Measurements from ENCODE around the gene CAPN8.

The CAPN8 gene

GRCh38 chr1:223622132-223622842 is 43.2 kb downstream of the CAPN8 start:
- no peaks in the 10 kb centered on the region for H3K36me3 Mint-ChIP-seq (ENCODE audit: low read depth)
- H3K4me1 Mint-ChIP-seq, result no peaks in the 10 kb centered on the region
- no peaks in the 10 kb centered on the region for H3K9me3 Mint-ChIP-seq

DNA sequence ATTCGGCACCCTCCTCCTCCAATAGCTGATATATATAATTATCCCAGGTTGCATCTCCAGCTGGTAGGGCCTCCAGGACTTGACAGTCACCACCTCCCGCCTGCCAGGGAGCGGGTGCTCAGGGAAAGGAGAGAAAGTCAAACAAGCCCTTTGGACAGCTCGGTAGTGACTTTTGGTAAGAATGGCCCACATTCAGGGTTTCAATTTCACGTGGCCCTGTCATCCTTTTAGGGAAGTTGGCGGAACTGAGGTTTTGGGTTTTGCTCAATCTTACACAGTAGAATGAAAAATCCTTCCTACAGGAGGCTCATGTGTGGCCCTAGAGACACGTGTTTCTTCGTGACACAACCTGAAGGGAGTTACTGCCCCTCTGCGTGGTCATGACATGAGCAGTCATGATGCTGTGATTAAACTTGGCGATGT is 44.2 kb downstream of the CAPN8 start:
- Mint-ChIP-seq H3K9me3 (no peaks in the 10 kb centered on the region), H3K4me1 (no peaks in the 10 kb centered on the region), H3K27ac (no peak overlapping the region), H3K4me3 (no peak overlapping the region), H3K27me3 (no peaks in the 10 kb centered on the region), H3K36me3 (ENCODE audit: low read depth) (no peaks in the 10 kb centered on the region)
- ATAC-seq, result peak; percentile 24
- no peak for DNase-seq

More at GRCh38 chr1:223622132-223622842, 43.2 kb downstream of the CAPN8 start:
- no peak for ATAC-seq
- no peaks in the 10 kb centered on the region for H3K27me3 Mint-ChIP-seq
- no peak overlapping the region for H3K27ac Mint-ChIP-seq
- DNase-seq, result no peak
- H3K4me3 Mint-ChIP-seq, result no peak overlapping the region

- no peak overlapping the region for H3K4me3 Mint-ChIP-seq
- no peaks in the 10 kb centered on the region for H3K9me3 Mint-ChIP-seq
- H3K27me3 Mint-ChIP-seq, result no peaks in the 10 kb centered on the region
- H3K27ac Mint-ChIP-seq, result no peak overlapping the region
- no peaks in the 10 kb centered on the region for H3K4me1 Mint-ChIP-seq
- H3K36me3 Mint-ChIP-seq (ENCODE audit: low read depth), result no peaks in the 10 kb centered on the region
- ATAC-seq, result no peak
- no peak for DNase-seq
Measured at GRCh38 chr1:223620297-223620897, 45.1 kb downstream of the CAPN8 start.

DNA sequence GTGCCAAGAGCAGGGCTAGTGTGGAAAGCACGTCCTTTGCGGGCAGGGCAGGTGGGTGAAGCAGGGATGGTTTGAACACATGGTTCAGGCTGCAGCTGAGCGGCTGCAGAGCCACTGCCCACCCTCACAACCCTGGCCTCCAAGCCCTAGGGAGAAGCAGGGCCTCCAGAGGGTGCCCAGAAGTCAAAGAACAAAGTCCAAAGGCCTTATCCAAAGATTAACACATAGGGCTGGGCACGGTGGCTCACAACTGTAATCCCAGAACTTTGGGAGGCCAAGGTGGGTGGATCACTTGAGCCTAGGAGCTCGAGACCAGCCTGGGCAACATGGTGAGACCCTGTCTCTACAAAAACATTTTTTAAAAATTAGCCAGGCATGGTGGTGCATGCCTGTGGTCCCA is 46.8 kb downstream of the CAPN8 start:
- Mint-ChIP-seq H3K27ac (no peak overlapping the region), H3K4me3 (no peak overlapping the region)

DNA sequence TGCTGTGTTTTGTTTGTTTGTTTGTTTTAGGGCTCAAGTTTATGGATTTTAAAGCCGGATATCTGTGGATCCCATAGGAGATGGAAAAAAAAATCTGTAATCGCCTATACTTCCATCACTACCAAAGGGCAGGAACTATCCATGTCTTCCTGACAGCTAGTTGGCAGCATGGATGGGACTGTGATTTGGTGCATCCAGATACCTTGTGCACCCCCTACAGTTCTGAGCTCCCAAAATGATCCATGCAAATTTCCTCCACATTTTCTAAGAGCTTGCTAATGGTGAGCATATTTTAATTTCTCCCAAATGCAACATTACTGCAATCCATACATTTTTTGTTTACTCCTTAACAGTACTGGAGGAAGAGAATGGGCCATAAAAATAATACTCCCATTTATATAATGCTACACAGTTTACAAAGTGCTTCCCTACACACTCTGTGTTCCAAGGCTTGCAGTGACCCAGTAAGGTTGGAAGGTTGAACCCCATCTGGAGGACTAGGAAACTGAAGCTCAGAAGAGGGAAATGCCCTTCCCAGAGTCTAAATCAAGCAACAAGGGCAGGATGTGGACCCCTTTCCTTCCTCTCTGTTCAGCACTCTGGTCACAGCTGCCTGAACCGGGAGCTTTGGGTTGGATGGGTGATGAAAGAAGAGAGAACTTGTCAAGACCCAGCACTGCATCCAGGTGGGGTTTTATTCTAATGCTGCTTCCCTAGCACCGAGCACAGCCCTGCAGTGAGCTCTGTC is 48.0 kb downstream of the CAPN8 start:
- Mint-ChIP-seq H3K27me3 (no peaks in the 10 kb centered on the region), H3K9me3 (no peaks in the 10 kb centered on the region), H3K4me1 (no peaks in the 10 kb centered on the region), H3K27ac (no peak overlapping the region), H3K4me3 (no peak overlapping the region), H3K36me3 (ENCODE audit: low read depth) (no peaks in the 10 kb centered on the region)
- ATAC-seq (no peak), DNase-seq (no peak)

More for the DNA sequence above, 46.8 kb downstream of the CAPN8 start:
- Mint-ChIP-seq H3K4me1 (no peaks in the 10 kb centered on the region), H3K36me3 (ENCODE audit: low read depth) (no peaks in the 10 kb centered on the region), H3K9me3 (no peaks in the 10 kb centered on the region), H3K27me3 (no peaks in the 10 kb centered on the region)
- ATAC-seq (no peak), DNase-seq (no peak)

DNA sequence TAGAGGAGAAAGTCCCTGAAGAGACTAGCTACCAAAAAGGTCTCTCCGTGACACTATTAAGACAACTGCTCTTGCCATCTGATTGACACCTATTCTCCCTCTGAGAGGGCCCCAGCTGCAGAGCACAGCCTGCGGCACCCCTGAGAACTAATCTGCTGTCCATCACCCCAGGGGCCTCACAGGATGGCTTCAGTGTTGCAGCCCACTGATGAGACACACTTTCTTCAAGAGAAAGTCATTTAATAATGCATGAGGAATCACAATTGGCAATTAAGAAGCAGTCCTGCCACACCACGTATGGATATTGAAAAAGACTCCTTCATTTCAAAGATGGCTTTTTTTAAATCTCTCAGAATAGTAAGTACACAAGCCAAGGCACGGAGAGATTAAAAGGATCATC is 48.9 kb downstream of the CAPN8 start:
- DNase-seq, result no peak
- no peaks in the 10 kb centered on the region for H3K9me3 Mint-ChIP-seq
- no peaks in the 10 kb centered on the region for H3K27me3 Mint-ChIP-seq
- no peak for ATAC-seq
- no peak overlapping the region for H3K27ac Mint-ChIP-seq
- H3K4me3 Mint-ChIP-seq, result no peak overlapping the region
- no peaks in the 10 kb centered on the region for H3K4me1 Mint-ChIP-seq
- H3K36me3 Mint-ChIP-seq (ENCODE audit: low read depth), result no peaks in the 10 kb centered on the region

DNA sequence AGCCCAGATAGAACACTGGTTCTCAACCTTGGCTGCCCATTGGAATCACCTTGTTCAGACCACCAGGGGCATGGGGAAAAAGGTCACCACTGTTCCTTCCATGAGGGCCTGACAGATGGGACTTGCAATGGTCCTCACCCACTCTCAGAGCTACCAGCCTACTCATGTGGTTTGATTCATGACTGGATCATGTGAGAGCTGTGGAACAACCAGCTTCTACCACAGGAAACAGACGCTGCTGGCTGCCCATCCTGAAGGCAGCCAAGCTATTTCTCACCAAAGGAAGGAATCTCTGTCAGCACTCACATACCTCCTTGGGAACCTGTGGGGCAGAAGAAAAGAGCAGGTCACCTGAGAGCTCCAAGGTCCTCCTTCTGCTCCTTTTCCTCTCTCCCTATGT is 53.6 kb downstream of the CAPN8 start:
- no peak for DNase-seq
- H3K4me1 Mint-ChIP-seq, result no peaks in the 10 kb centered on the region
- no peak overlapping the region for H3K4me3 Mint-ChIP-seq
- no peaks in the 10 kb centered on the region for H3K36me3 Mint-ChIP-seq (ENCODE audit: low read depth)
- no peak for ATAC-seq
- H3K27ac Mint-ChIP-seq, result no peak overlapping the region
- no peaks in the 10 kb centered on the region for H3K9me3 Mint-ChIP-seq
- H3K27me3 Mint-ChIP-seq, result no peaks in the 10 kb centered on the region

GRCh38 chr1:223609977-223610376 is 55.5 kb downstream of the CAPN8 start:
- DNase-seq, result no peak
- Mint-ChIP-seq H3K4me3 (no peak overlapping the region), H3K36me3 (ENCODE audit: low read depth) (no peaks in the 10 kb centered on the region), H3K27ac (no peak overlapping the region), H3K9me3 (no peaks in the 10 kb centered on the region), H3K27me3 (no peaks in the 10 kb centered on the region), H3K4me1 (no peaks in the 10 kb centered on the region)
- no peak for ATAC-seq

DNA sequence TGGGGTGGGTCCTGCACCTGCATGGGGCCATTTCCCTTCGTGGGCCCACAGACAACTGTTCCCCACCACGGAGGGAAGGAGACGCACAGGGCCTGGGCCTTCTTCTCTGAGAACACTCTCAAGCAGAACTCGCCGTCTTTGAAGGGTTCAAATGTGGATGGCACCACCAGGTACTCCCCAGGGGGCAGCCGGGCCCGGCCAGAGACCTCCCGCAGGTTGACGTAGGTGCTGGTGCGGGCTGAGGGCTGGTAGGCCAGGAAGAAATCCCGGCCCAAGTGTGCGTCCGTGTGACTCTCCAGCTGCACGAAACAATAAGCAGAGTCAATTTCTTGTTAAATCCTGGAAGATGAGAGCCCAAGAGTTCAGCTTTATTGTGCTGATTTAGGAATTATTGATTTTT is 56.4 kb downstream of the CAPN8 start:
- Mint-ChIP-seq H3K4me1 (no peaks in the 10 kb centered on the region), H3K27ac (no peak overlapping the region)
- no peak for DNase-seq

DNA sequence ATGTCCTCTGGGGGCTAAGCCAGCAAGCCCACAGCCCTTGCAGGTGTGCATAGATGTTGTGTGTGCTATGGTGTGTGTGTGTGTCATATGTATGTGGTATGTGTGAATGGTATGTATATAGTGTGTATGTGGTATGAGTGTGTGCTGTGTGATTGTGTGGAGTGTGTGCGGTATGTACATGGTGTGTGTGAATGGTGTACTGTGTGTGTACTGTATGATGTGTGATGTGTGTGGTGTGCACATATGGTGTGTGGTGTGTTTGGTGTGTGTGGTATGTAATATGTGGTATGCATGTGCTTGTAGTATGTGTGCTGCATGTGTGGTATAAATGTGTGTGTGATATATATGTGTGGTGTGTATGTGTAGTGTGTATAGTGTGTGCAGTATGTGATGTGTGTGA is 107.0 kb downstream of the CAPN8 start:
- H3K36me3 Mint-ChIP-seq (ENCODE audit: low read depth), result no peaks in the 10 kb centered on the region
- no peak overlapping the region for H3K27ac Mint-ChIP-seq
- no peaks in the 10 kb centered on the region for H3K27me3 Mint-ChIP-seq
- H3K4me1 Mint-ChIP-seq, result no peaks in the 10 kb centered on the region
- H3K4me3 Mint-ChIP-seq, result no peak overlapping the region
- ATAC-seq (no peak), DNase-seq (no peak)
- H3K9me3 Mint-ChIP-seq, result no peaks in the 10 kb centered on the region

More for the DNA sequence above, 56.4 kb downstream of the CAPN8 start:
- H3K9me3 Mint-ChIP-seq, result no peaks in the 10 kb centered on the region
- ATAC-seq, result no peak
- H3K36me3 Mint-ChIP-seq (ENCODE audit: low read depth), result no peaks in the 10 kb centered on the region
- H3K27me3 Mint-ChIP-seq, result no peaks in the 10 kb centered on the region
- no peak overlapping the region for H3K4me3 Mint-ChIP-seq

DNA sequence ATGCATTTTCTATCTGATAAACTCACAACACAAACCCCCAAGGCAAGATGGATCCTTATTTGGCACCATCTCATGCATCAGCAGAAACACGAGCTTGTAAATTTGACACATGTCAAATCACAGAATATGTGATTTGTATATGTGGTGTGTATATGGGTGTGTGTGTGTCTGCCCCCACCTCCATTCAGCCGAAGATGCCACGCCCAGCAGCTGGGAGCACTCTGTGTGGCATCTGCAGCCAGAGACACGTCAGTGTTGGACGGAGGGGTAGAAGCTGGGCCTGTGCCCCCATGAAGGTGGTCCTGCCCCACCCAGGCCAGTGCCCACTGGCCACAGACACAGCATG is 108.4 kb downstream of the CAPN8 start:
- DNase-seq, result no peak
- no peaks in the 10 kb centered on the region for H3K9me3 Mint-ChIP-seq
- no peak overlapping the region for H3K4me3 Mint-ChIP-seq
- peak; percentile 7 for ATAC-seq
- H3K36me3 Mint-ChIP-seq (ENCODE audit: low read depth), result no peaks in the 10 kb centered on the region
- no peaks in the 10 kb centered on the region for H3K4me1 Mint-ChIP-seq
- H3K27ac Mint-ChIP-seq, result no peak overlapping the region
- no peaks in the 10 kb centered on the region for H3K27me3 Mint-ChIP-seq

- H3K4me3 Mint-ChIP-seq, result no peak overlapping the region
- DNase-seq (peak; percentile 64), ATAC-seq (peak; percentile 20)
- no peaks in the 10 kb centered on the region for H3K36me3 Mint-ChIP-seq (ENCODE audit: low read depth)
- no peaks in the 10 kb centered on the region for H3K27me3 Mint-ChIP-seq
- no peaks in the 10 kb centered on the region for H3K9me3 Mint-ChIP-seq
- no peaks in the 10 kb centered on the region for H3K4me1 Mint-ChIP-seq
- H3K27ac Mint-ChIP-seq, result no peak overlapping the region
Measured at GRCh38 chr1:223556414-223557129, 108.9 kb downstream of the CAPN8 start.

- H3K4me1 Mint-ChIP-seq, result peaks cover 2% of the 10 kb centered on the region
- no peak overlapping the region for H3K27ac Mint-ChIP-seq
- DNase-seq (no peak), ATAC-seq (no peak)
- no peaks in the 10 kb centered on the region for H3K27me3 Mint-ChIP-seq
- H3K4me3 Mint-ChIP-seq, result no peak overlapping the region
- peaks cover 4% of the 10 kb centered on the region for H3K9me3 Mint-ChIP-seq
- no peaks in the 10 kb centered on the region for H3K36me3 Mint-ChIP-seq (ENCODE audit: low read depth)
Measured at GRCh38 chr1:223553957-223554356, 111.5 kb downstream of the CAPN8 start.

- DNase-seq (no peak), ATAC-seq (no peak)
- peaks cover 2% of the 10 kb centered on the region for H3K4me1 Mint-ChIP-seq
- no peak overlapping the region for H3K27ac Mint-ChIP-seq
- no peak overlapping the region for H3K4me3 Mint-ChIP-seq
- H3K36me3 Mint-ChIP-seq (ENCODE audit: low read depth), result no peaks in the 10 kb centered on the region
- H3K27me3 Mint-ChIP-seq, result peaks cover 4% of the 10 kb centered on the region
- H3K9me3 Mint-ChIP-seq, result peaks cover 8% of the 10 kb centered on the region
Measured at GRCh38 chr1:223551610-223552009, 113.9 kb downstream of the CAPN8 start.

DNA sequence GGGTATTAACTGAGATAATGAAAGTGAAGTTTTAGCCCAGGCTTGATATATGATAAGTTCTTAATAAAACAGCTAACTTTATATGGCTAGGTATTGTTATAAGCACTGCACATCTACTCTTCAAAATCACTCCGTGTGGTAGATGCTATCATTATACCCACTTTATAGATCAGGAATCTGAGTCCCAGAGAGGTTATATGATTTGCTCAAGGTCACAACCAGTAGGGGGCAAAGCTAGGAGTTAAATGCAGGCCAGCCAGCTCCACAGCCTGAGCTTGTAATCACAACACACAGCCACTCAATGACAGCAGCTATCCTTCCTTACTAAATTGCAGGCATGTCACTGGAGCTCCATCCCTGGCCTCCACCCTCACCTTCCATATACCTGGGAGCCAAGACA is 115.8 kb downstream of the CAPN8 start:
- no peak for DNase-seq
- H3K27me3 Mint-ChIP-seq, result peaks cover 4% of the 10 kb centered on the region

More for the DNA sequence above, 115.8 kb downstream of the CAPN8 start:
- peaks cover 2% of the 10 kb centered on the region for H3K4me1 Mint-ChIP-seq
- no peaks in the 10 kb centered on the region for H3K36me3 Mint-ChIP-seq (ENCODE audit: low read depth)
- no peak overlapping the region for H3K27ac Mint-ChIP-seq
- no peak for ATAC-seq
- H3K9me3 Mint-ChIP-seq, result peaks cover 8% of the 10 kb centered on the region
- no peak overlapping the region for H3K4me3 Mint-ChIP-seq
